Neuron (in vitro differentiated cells): ENCODE data around the gene C1orf105.

Experiments used
- H2AFZ ChIP-seq: one replicate; pipeline ENCODE4 v1.6.1; 2013; ENCODE audit warnings: low read depth, mild to moderate bottlenecking, inconsistent platforms, low read length, moderate library complexity
- H3K27me3 ChIP-seq: one replicate; pipeline ENCODE4 v1.6.1; 2013; ENCODE audit warnings: low read length; ENCODE audit not compliant: insufficient read depth
- H3K36me3 ChIP-seq: one replicate; pipeline ENCODE4 v1.6.1; 2013; ENCODE audit warnings: low read length; ENCODE audit not compliant: insufficient read depth
- H3K4me1 ChIP-seq: one replicate; pipeline ENCODE4 v1.6.1; 2013; ENCODE audit warnings: low read length; ENCODE audit not compliant: insufficient read depth
- H3K4me3 ChIP-seq: 2 replicates; pipeline ENCODE4 v1.5.1; 2013; ENCODE audit warnings: mild to moderate bottlenecking, low read length, moderate library complexity
- H3K9me3 ChIP-seq: one replicate; pipeline ENCODE4 v1.6.1; 2013; ENCODE audit warnings: low read length

Gene C1orf105

GRCh38 chr1:172460887-172461315 is 40.4 kb downstream of the C1orf105 start:
- peak overlapping the region; percentile 73 for H2AFZ ChIP-seq
- H3K4me3 ChIP-seq, result no peak overlapping the region
- no peaks in the 10 kb centered on the region for H3K36me3 ChIP-seq
- peaks cover 8% of the 10 kb centered on the region for H3K4me1 ChIP-seq
- H3K9me3 ChIP-seq, result no peaks in the 10 kb centered on the region
- peaks cover 4% of the 10 kb centered on the region for H3K27me3 ChIP-seq

GRCh38 chr1:172465617-172466016 is 45.1 kb downstream of the C1orf105 start:
- Histone ChIP-seq H3K9me3 (no peaks in the 10 kb centered on the region), H3K27me3 (peaks cover 4% of the 10 kb centered on the region), H3K4me3 (no peak overlapping the region), H2AFZ (no peak overlapping the region), H3K4me1 (peaks cover 6% of the 10 kb centered on the region), H3K36me3 (no peaks in the 10 kb centered on the region)

- H3K4me1 ChIP-seq, result no peaks in the 10 kb centered on the region
- no peak overlapping the region for H3K4me3 ChIP-seq
- no peak overlapping the region for H2AFZ ChIP-seq
- no peaks in the 10 kb centered on the region for H3K36me3 ChIP-seq
- H3K27me3 ChIP-seq, result peaks cover 4% of the 10 kb centered on the region
- H3K9me3 ChIP-seq, result no peaks in the 10 kb centered on the region
Observed at GRCh38 chr1:172466795-172467407, 46.4 kb downstream of the C1orf105 start.

DNA sequence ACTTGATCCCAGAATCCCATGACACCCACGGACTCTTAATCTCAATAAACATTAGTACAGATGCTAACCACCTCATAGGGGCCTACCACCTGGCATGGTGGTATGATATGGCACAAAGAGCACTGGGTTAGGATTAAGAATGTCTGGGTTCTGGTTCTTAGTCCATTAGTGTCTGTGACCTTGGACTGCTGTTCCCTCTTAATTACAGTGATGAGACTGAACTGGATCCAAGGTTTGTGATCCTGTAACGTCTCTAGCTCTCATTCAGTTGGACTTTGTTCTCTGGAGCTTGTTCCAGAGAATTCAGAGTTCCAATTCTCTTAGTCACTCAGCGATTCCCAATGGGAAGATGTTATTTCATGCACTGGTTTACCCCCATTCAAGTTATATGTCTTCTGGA is 47.0 kb downstream of the C1orf105 start:
- H3K4me1 ChIP-seq, result no peaks in the 10 kb centered on the region
- H3K27me3 ChIP-seq, result peaks cover 4% of the 10 kb centered on the region
- H3K4me3 ChIP-seq, result no peak overlapping the region
- H3K9me3 ChIP-seq, result no peaks in the 10 kb centered on the region
- no peaks in the 10 kb centered on the region for H3K36me3 ChIP-seq
- no peak overlapping the region for H2AFZ ChIP-seq

GRCh38 chr1:172468296-172468695 is 47.8 kb downstream of the C1orf105 start:
- no peaks in the 10 kb centered on the region for H3K36me3 ChIP-seq
- no peak overlapping the region for H3K4me3 ChIP-seq
- no peak overlapping the region for H2AFZ ChIP-seq

DNA sequence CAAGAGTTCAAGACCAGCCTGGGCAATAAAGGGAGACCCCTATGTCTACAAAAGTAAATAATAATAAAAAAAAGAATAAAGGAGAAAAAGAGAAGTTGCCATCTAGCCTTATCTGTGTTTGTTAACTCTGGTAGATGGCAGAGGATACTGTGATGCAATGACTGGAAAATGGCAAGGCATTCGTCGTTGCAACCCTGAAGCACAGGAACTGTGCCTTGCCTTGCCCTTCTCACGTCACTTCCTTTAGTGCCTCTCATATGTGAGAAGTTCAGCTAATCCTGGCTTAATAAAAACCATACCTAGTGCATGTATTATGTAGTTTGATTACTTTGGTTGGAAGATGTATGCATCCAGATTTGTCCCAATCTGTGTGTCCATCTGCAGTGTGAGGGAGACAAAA is 49.2 kb downstream of the C1orf105 start:
- Histone ChIP-seq H3K4me1 (no peaks in the 10 kb centered on the region), H3K9me3 (no peaks in the 10 kb centered on the region), H3K27me3 (peaks cover 4% of the 10 kb centered on the region), H2AFZ (no peak overlapping the region), H3K4me3 (no peak overlapping the region), H3K36me3 (no peaks in the 10 kb centered on the region)

More at GRCh38 chr1:172468296-172468695, 47.8 kb downstream of the C1orf105 start:
- Histone ChIP-seq H3K9me3 (no peaks in the 10 kb centered on the region), H3K27me3 (peaks cover 4% of the 10 kb centered on the region), H3K4me1 (no peaks in the 10 kb centered on the region)

DNA sequence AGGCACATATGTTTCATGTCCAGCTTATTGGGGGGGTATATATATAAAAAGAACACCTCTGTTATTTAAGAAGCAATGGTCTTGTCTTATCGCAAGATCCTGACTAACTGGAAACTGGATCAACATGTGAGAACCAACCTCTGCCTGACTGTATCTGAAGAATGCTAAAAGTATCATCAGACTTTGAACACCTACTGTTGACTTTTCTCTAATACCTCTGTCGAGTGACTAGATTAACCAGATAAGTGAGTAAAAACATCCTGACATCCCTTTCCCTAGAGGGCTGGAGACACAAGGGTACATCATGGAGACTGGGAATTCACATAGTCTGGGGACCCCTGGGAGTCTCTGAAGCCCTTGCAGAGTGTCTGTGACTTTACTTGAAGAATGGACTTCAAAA is 49.7 kb downstream of the C1orf105 start:
- Histone ChIP-seq H3K4me1 (no peaks in the 10 kb centered on the region), H3K9me3 (no peaks in the 10 kb centered on the region), H3K4me3 (no peak overlapping the region), H3K36me3 (no peaks in the 10 kb centered on the region), H2AFZ (no peak overlapping the region), H3K27me3 (peaks cover 4% of the 10 kb centered on the region)

- Histone ChIP-seq H3K36me3 (no peaks in the 10 kb centered on the region), H3K27me3 (no peaks in the 10 kb centered on the region), H3K4me1 (no peaks in the 10 kb centered on the region), H3K9me3 (no peaks in the 10 kb centered on the region), H2AFZ (no peak overlapping the region), H3K4me3 (no peak overlapping the region)
Observed at GRCh38 chr1:172471666-172472065, 51.2 kb downstream of the C1orf105 start.

GRCh38 chr1:172472495-172472894 is 52.0 kb downstream of the C1orf105 start:
- Histone ChIP-seq H3K27me3 (no peaks in the 10 kb centered on the region), H3K9me3 (no peaks in the 10 kb centered on the region), H3K36me3 (no peaks in the 10 kb centered on the region), H3K4me1 (no peaks in the 10 kb centered on the region), H2AFZ (no peak overlapping the region), H3K4me3 (no peak overlapping the region)

- Histone ChIP-seq H3K27me3 (no peaks in the 10 kb centered on the region), H2AFZ (no peak overlapping the region), H3K4me3 (no peak overlapping the region), H3K36me3 (no peaks in the 10 kb centered on the region), H3K4me1 (no peaks in the 10 kb centered on the region), H3K9me3 (no peaks in the 10 kb centered on the region)
Observed at GRCh38 chr1:172473302-172473701, 52.8 kb downstream of the C1orf105 start.

- Histone ChIP-seq H2AFZ (no peak overlapping the region), H3K4me3 (no peak overlapping the region), H3K4me1 (no peaks in the 10 kb centered on the region), H3K27me3 (no peaks in the 10 kb centered on the region), H3K36me3 (no peaks in the 10 kb centered on the region), H3K9me3 (no peaks in the 10 kb centered on the region)
Observed at GRCh38 chr1:172473842-172474241, 53.4 kb downstream of the C1orf105 start.

- no peak overlapping the region for H2AFZ ChIP-seq
Observed at GRCh38 chr1:172476218-172476811, 55.8 kb downstream of the C1orf105 start.

DNA sequence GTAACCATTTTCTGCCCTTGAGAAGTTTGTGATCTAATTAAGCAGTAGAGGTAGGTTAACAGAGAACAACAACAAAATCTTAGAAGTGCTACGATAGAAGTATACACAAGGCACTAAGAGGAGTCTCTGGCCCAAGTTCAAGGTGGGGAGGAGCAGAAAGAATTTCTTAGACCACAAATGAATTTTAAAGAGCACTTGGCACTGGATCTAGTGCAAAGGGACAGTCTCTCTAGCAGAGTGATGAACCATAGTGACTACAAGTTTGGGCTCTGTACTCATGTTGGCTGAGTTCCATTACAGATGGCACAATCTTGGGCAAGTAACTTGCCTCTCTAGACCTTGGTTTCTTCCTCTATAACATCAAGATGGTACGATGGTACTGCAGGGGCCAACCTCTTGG is 56.7 kb downstream of the C1orf105 start:
- H3K4me1 ChIP-seq, result no peaks in the 10 kb centered on the region

More at GRCh38 chr1:172476218-172476811, 55.8 kb downstream of the C1orf105 start:
- Histone ChIP-seq H3K36me3 (no peaks in the 10 kb centered on the region), H3K4me1 (no peaks in the 10 kb centered on the region), H3K4me3 (no peak overlapping the region), H3K27me3 (no peaks in the 10 kb centered on the region), H3K9me3 (no peaks in the 10 kb centered on the region)

GRCh38 chr1:172477741-172478140 is 57.3 kb downstream of the C1orf105 start:
- no peaks in the 10 kb centered on the region for H3K4me1 ChIP-seq
- H3K36me3 ChIP-seq, result no peaks in the 10 kb centered on the region
- no peak overlapping the region for H2AFZ ChIP-seq
- no peaks in the 10 kb centered on the region for H3K9me3 ChIP-seq
- no peak overlapping the region for H3K4me3 ChIP-seq
- H3K27me3 ChIP-seq, result no peaks in the 10 kb centered on the region

More for the DNA sequence above, 56.7 kb downstream of the C1orf105 start:
- Histone ChIP-seq H3K36me3 (no peaks in the 10 kb centered on the region), H2AFZ (no peak overlapping the region), H3K27me3 (no peaks in the 10 kb centered on the region), H3K9me3 (no peaks in the 10 kb centered on the region), H3K4me3 (no peak overlapping the region)
